CD14-positive monocyte (primary cell): Measurements from ENCODE around the gene ANGPTL7. TPM values are rescaled to one million over a fixed set of nuclear protein-coding genes. Genes with fewer than 3 reads are reported as not detected.

Experiments
- DNase-seq, 3 donors: peaks; one replicate each; pipeline ENCODE4 v3.0.0-alpha.2; 2011 to 2022
- H2AFZ ChIP-seq: 2 replicates; pipeline ENCODE4 v1.6.0; 2012; ENCODE audit warnings: mild to moderate bottlenecking, low read depth, low read length, inconsistent platforms; ENCODE audit not compliant: insufficient read depth, poor library complexity, severe bottlenecking
- H3K27ac ChIP-seq, 2 donors: 1 replicate in 1 of 2; 2 replicates in 1 of 2; pipeline ENCODE4 v1.5.1; 2012 to 2013; ENCODE audit warnings: low read length in 2 of 2, control low read depth in 1 of 2, inconsistent platforms in 1 of 2, low read depth in 1 of 2, mild to moderate bottlenecking in 1 of 2
- H3K27me3 ChIP-seq, 2 donors: one replicate each; pipeline versions ENCODE4 v1.6.0 to v1.6.1; 2011 to 2013; ENCODE audit warnings: low read length in 2 of 2; ENCODE audit not compliant: control insufficient read depth in 2 of 2, insufficient read depth in 2 of 2
- H3K36me3 ChIP-seq, 2 donors: replicated peaks in 1 of 2; 1 replicate in 1 of 2; 2 replicates in 1 of 2; pipeline versions ENCODE4 v1.5.1 to v1.6.1; 2012 to 2013; ENCODE audit warnings: low read length in 2 of 2, control low read depth in 1 of 2, inconsistent platforms in 1 of 2, mild to moderate bottlenecking in 1 of 2; ENCODE audit not compliant: insufficient read depth in 2 of 2, control insufficient read depth in 1 of 2
- H3K4me1 ChIP-seq, 2 donors: 1 replicate in 1 of 2; 2 replicates in 1 of 2; pipeline versions ENCODE4 v1.5.1 to v1.6.1; 2012 to 2013; ENCODE audit warnings: low read length in 2 of 2, control low read depth in 1 of 2, inconsistent platforms in 1 of 2, mild to moderate bottlenecking in 1 of 2, moderate library complexity in 1 of 2; ENCODE audit not compliant: insufficient read depth in 2 of 2, control insufficient read depth in 1 of 2
- H3K4me2 ChIP-seq: replicated peaks from 2 replicates; pipeline ENCODE3; 2012; ENCODE audit warnings: low read length, moderate library complexity, mild to moderate bottlenecking; ENCODE audit not compliant: poor library complexity, severe bottlenecking; ENCODE audit errors: extremely low read depth
- H3K4me3 ChIP-seq, 3 experiments: fragments of 200-600 bp in 1 of 3; sonication (generic) in 1 of 3; replicated peaks in 1 of 3; 1 replicate in 2 of 3; 2 replicates in 1 of 3; pipeline ENCODE4 v1.5.1; 2011 to 2013; ENCODE audit warnings: low read length in 3 of 3, mild to moderate bottlenecking in 3 of 3, control low read depth in 2 of 3, low read depth in 2 of 3, inconsistent platforms in 1 of 3, moderate library complexity in 1 of 3
- H3K79me2 ChIP-seq: 2 replicates; pipeline ENCODE4 v1.6.0; 2012; ENCODE audit warnings: mild to moderate bottlenecking, control low read depth, inconsistent platforms, low read length, moderate library complexity; ENCODE audit not compliant: insufficient read depth
- H3K9ac ChIP-seq: 2 replicates; pipeline ENCODE4 v1.6.0; 2017; ENCODE audit warnings: low read length, mild to moderate bottlenecking; ENCODE audit not compliant: insufficient read depth, poor library complexity, severe bottlenecking
- H3K9me3 ChIP-seq, 2 donors: replicated peaks in 1 of 2; 1 replicate in 1 of 2; 2 replicates in 1 of 2; pipeline versions ENCODE4 v1.5.1 to v1.6.1; 2012 to 2013; ENCODE audit warnings: low read length in 2 of 2, control low read depth in 1 of 2; ENCODE audit not compliant: control insufficient read depth in 1 of 2, insufficient read depth in 1 of 2
- H4K20me1 ChIP-seq: 2 replicates; pipeline ENCODE4 v1.6.0; 2012; ENCODE audit warnings: mild to moderate bottlenecking, low read length, control low read depth, moderate library complexity; ENCODE audit not compliant: insufficient read depth
- H3K27ac Mint-ChIP-seq, 7 donors: one replicate each; pipeline ENCODE4 v1.8.0; 2020; ENCODE audit warnings: mild to moderate bottlenecking in 7 of 7, mixed read lengths in 7 of 7, moderate library complexity in 6 of 7, inconsistent platforms in 2 of 7
- H3K27me3 Mint-ChIP-seq, 3 donors: one replicate each; pipeline ENCODE4 v1.8.0; 2021 to 2022; ENCODE audit warnings: low read depth in 3 of 3, mild to moderate bottlenecking in 3 of 3, mixed read lengths in 3 of 3, moderate library complexity in 3 of 3, inconsistent platforms in 1 of 3
- H3K36me3 Mint-ChIP-seq, 2 donors: one replicate each; pipeline ENCODE4 v1.8.0; 2020; ENCODE audit warnings: mixed read lengths in 2 of 2, inconsistent platforms in 1 of 2, mild to moderate bottlenecking in 1 of 2
- H3K4me1 Mint-ChIP-seq: one replicate; pipeline ENCODE4 v1.8.0; 2020; ENCODE audit warnings: mild to moderate bottlenecking, mixed read lengths
- H3K4me3 Mint-ChIP-seq, 2 donors: one replicate each; pipeline ENCODE4 v1.8.0; 2020; ENCODE audit warnings: mild to moderate bottlenecking in 2 of 2, mixed read lengths in 2 of 2, moderate library complexity in 1 of 2
- H3K9me3 Mint-ChIP-seq, 7 donors: one replicate each; pipeline ENCODE4 v1.8.0; 2020 to 2022; ENCODE audit warnings: mixed read lengths in 7 of 7, mild to moderate bottlenecking in 6 of 7, moderate library complexity in 6 of 7, inconsistent platforms in 2 of 7
- CTCF ChIP-seq: fragments of 200-600 bp; IDR thresholded peaks from one replicate; pipeline ENCODE4 v1.8.0; 2022; ENCODE audit warnings: antibody characterized with exemption, mild to moderate bottlenecking
- WGBS: methylation state at CpG from one replicate; pipeline ENCODE4 v1.1.5; 2013; ENCODE audit warnings: missing lambda C conversion rate; ENCODE audit not compliant: insufficient coverage; 5-methylcytosine and 5-hydroxymethylcytosine counted together
- intact Hi-C, 2 donors: fragments of 100-400 bp; cut with micrococcal nuclease; formaldehyde crosslinking; loops; one replicate each; pipeline versions ENCODE4 v1.15.0 to v1.15.1; 2023
- polyA plus RNA-seq, 3 donors: library from polyadenylated mRNA; depleted of rRNA in 1 of 3; unstranded in 2 of 3; stranded (reverse) in 1 of 3; fragments of 300-500 nt in 2 of 3; fragments of >200 nt in 1 of 3; fragmentation: Illumina TruSeq in 2 of 3; gene quantifications; 1 replicate in 2 of 3; 2 replicates in 1 of 3; pipeline ENCODE4 v1.2.3, GENCODE V29; 2012 to 2021

Gene ANGPTL7
- polyA plus RNA-seq, 3 donors: not detected

GRCh38 chr1:11211925-11212587 lies 22.9 kb downstream of the ANGPTL7 start:
- no peaks in the 10 kb centered on the region for H4K20me1 ChIP-seq
- Mint-ChIP-seq H3K27ac (no peak overlapping the region), H3K9me3 (no peaks in the 10 kb centered on the region), H3K4me1 (no peaks in the 10 kb centered on the region), H3K27me3 (no peaks in the 10 kb centered on the region), H3K36me3 (peaks cover 88 to 97% of the 10 kb centered on the region in 2 donors), H3K4me3 (no peak overlapping the region)
- H2AFZ ChIP-seq: no peak overlapping the region
- 94% methylated on average over 2 of the region's 12 CpGs for WGBS
- H3K27me3 ChIP-seq: no peaks in the 10 kb centered on the region
- no peak overlapping the region for H3K27ac ChIP-seq
- H3K79me2 ChIP-seq: no peaks in the 10 kb centered on the region
- H3K4me3 ChIP-seq: no peak overlapping the region
- intact Hi-C loops: no loop called here
- no peak overlapping the region for H3K9ac ChIP-seq
- no peaks in the 10 kb centered on the region for H3K4me1 ChIP-seq
- DNase-seq: no peak
- peaks cover 95 to 100% of the 10 kb centered on the region in 2 donors for H3K36me3 ChIP-seq
- TF ChIP-seq CTCF: no peak
- H3K9me3 ChIP-seq: no peaks in the 10 kb centered on the region
- no peak overlapping the region for H3K4me2 ChIP-seq

GRCh38 chr1:11214698-11215380 lies 25.7 kb downstream of the ANGPTL7 start:
- peaks cover 87 to 100% of the 10 kb centered on the region in 2 donors for H3K36me3 ChIP-seq
- H3K9me3 ChIP-seq: no peaks in the 10 kb centered on the region
- intact Hi-C loops: no loop called here
- H3K4me2 ChIP-seq: no peak overlapping the region
- Mint-ChIP-seq H3K36me3 (peaks cover 90 to 97% of the 10 kb centered on the region in 2 donors), H3K4me1 (no peaks in the 10 kb centered on the region), H3K4me3 (no peak overlapping the region), H3K27ac (peak overlapping the region in 1 of 7 donors; percentile 33), H3K9me3 (no peaks in the 10 kb centered on the region), H3K27me3 (no peaks in the 10 kb centered on the region)
- no peak overlapping the region for H3K9ac ChIP-seq
- no peaks in the 10 kb centered on the region for H4K20me1 ChIP-seq
- no peak overlapping the region for H3K27ac ChIP-seq
- TF ChIP-seq CTCF: no peak
- no peaks in the 10 kb centered on the region for H3K4me1 ChIP-seq
- H3K79me2 ChIP-seq: no peaks in the 10 kb centered on the region
- H2AFZ ChIP-seq: no peak overlapping the region
- DNase-seq: no peak
- no CpG with 5 or more reads among the region's 3 CpGs for WGBS
- no peaks in the 10 kb centered on the region for H3K27me3 ChIP-seq
- H3K4me3 ChIP-seq: no peak overlapping the region
